GM12878 (cell line): Measurements from ENCODE around the gene HNRNPM. TPM values are rescaled to one million over a fixed set of nuclear protein-coding genes. Genes with fewer than 3 reads are reported as not detected.

ENCODE experiments used
- ATAC-seq: fragments of 200-7000 bp; cut with Tn5 transposase; 3 replicates; pipeline ENCODE4 v1.9.1; 2020; ENCODE audit warnings: mild to moderate bottlenecking, moderate library complexity
- BruUV-seq: library from RNA; stranded (reverse); fragments of 400-500 nt; replicated peaks from 2 replicates; lab custom pipeline; 2021; lab: Mats Ljungman, UMichigan
- CTCF ChIA-PET: fragments of 300-600 bp; sonication (Branson Sonifier 250); formaldehyde crosslinking; extraction: SDS; loops from one replicate; lab custom pipeline; 2021; ENCODE audit warnings: inconsistent platforms; lab: Yijun Ruan, JAX
- POLR2A ChIA-PET: fragments of 350-600 bp; formaldehyde crosslinking; extraction: SDS; loops from one replicate; lab custom pipeline; 2021; ENCODE audit warnings: inconsistent platforms; lab: Charles Lee
- RAD21 ChIA-PET: fragments of 300-600 bp; sonication (Branson Sonifier 250); formaldehyde crosslinking; loops from one replicate; lab custom pipeline; 2023; ENCODE audit warnings: antibody characterized with exemption; ENCODE audit not compliant: unreplicated experiment; lab: Charles Lee
- SMC1A ChIA-PET: fragments of 300-600 bp; sonication (Branson Sonifier 250); formaldehyde crosslinking; loops from one replicate; lab custom pipeline; 2023; ENCODE audit not compliant: unreplicated experiment, uncharacterized antibody; lab: Charles Lee
- DNase-seq: peaks from one replicate; pipeline ENCODE4 v3.0.0-alpha.2; 2011; ENCODE audit warnings: low read depth, low spot score
- FAIRE-seq: peaks from 3 replicates; lab custom pipeline; 2011; peaks lifted over from hg19 to GRCh38; lab: Jason Lieb, UNC
- H2AFZ ChIP-seq: 2 replicates; pipeline ENCODE4 v1.6.0; 2011; ENCODE audit warnings: low read depth, low read length, control low read depth; ENCODE audit not compliant: control insufficient read depth
- H3K27ac ChIP-seq: 2 replicates; pipeline ENCODE4 v1.5.1; 2011; ENCODE audit warnings: control low read depth; ENCODE audit not compliant: control insufficient read depth, insufficient read depth
- H3K27me3 ChIP-seq, 2 experiments: replicated peaks in 1 of 2; 2 replicates each; pipeline versions ENCODE4 v1.6.0 to v1.6.1; 2011; ENCODE audit warnings: low read length in 1 of 2; ENCODE audit not compliant: control insufficient read depth in 2 of 2, insufficient read depth in 2 of 2
- H3K36me3 ChIP-seq, 2 experiments: 2 replicates each; pipeline ENCODE4 v1.5.1; 2011; ENCODE audit warnings: low read length in 1 of 2; ENCODE audit not compliant: control insufficient read depth in 2 of 2, insufficient read depth in 2 of 2
- H3K4me1 ChIP-seq: 2 replicates; pipeline ENCODE4 v1.6.1; 2011; ENCODE audit warnings: mild to moderate bottlenecking, low read length, moderate library complexity, mixed read lengths; ENCODE audit not compliant: control insufficient read depth, insufficient read depth
- H3K4me2 ChIP-seq: 2 replicates; pipeline ENCODE4 v1.6.0; 2011; ENCODE audit warnings: control low read depth; ENCODE audit not compliant: control insufficient read depth, insufficient read depth
- H3K4me3 ChIP-seq: fragments of 200-600 bp; sonication (generic); 2 replicates; pipeline ENCODE4 v1.5.1; 2016
- H3K79me2 ChIP-seq: 2 replicates; pipeline ENCODE4 v1.6.0; 2011; ENCODE audit warnings: low read length; ENCODE audit not compliant: control insufficient read depth, insufficient read depth
- H3K9ac ChIP-seq: 2 replicates; pipeline ENCODE4 v1.8.0; 2011; ENCODE audit warnings: low read length, control low read depth, mixed read lengths; ENCODE audit not compliant: control insufficient read depth, insufficient read depth
- H3K9me3 ChIP-seq: replicated peaks from 3 replicates; pipeline ENCODE4 v1.5.1; 2011; ENCODE audit warnings: mild to moderate bottlenecking, low read length; ENCODE audit not compliant: control insufficient read depth, insufficient read depth
- H4K20me1 ChIP-seq: 2 replicates; pipeline ENCODE4 v1.6.0; 2011; ENCODE audit not compliant: control insufficient read depth, insufficient read depth
- ATF7 ChIP-seq: fragments of 450-650 bp; IDR thresholded peaks from 2 replicates; pipeline ENCODE4 v1.6.1; 2016; ENCODE audit warnings: low read depth, mild to moderate bottlenecking
- BMI1 ChIP-seq: fragments of 450-650 bp; IDR thresholded peaks from 2 replicates; pipeline ENCODE4 v1.6.1; 2016; ENCODE audit warnings: mild to moderate bottlenecking, moderate library complexity, borderline replicate concordance
- CBX3 ChIP-seq: fragments of 200-600 bp; sonication (generic); IDR thresholded peaks from 2 replicates; pipeline ENCODE4 v1.6.1; 2016; ENCODE audit warnings: low read depth, borderline replicate concordance
- FOXM1 ChIP-seq: IDR thresholded peaks from 2 replicates; pipeline ENCODE4 v1.6.1; 2012; ENCODE audit warnings: low read depth, mild to moderate bottlenecking, inconsistent platforms, low read length, moderate library complexity
- KAT2A ChIP-seq: conservative IDR thresholded peaks from 2 replicates; pipeline ENCODE4 v1.6.1; 2011; ENCODE audit warnings: low read depth, low read length; ENCODE audit not compliant: control insufficient read depth
- MTA2 ChIP-seq: fragments of 450-650 bp; IDR thresholded peaks from 2 replicates; pipeline ENCODE4 v1.6.1; 2016; ENCODE audit warnings: low read depth, mild to moderate bottlenecking, moderate library complexity
- PAX5 ChIP-seq: IDR thresholded peaks from 2 replicates; pipeline ENCODE4 v1.6.1; 2011; ENCODE audit warnings: low read depth, low read length, borderline replicate concordance
- POU2F2 ChIP-seq: IDR thresholded peaks from 3 replicates; pipeline ENCODE4 v1.6.1; 2011; ENCODE audit warnings: low read depth, mild to moderate bottlenecking, low read length, borderline replicate concordance
- WRNIP1 ChIP-seq: IDR thresholded peaks from 2 replicates; pipeline ENCODE4 v1.6.1; 2011; ENCODE audit warnings: low read depth, low read length, improper control_type of control experiment, borderline replicate concordance
- WGBS: methylation state at CpG from one replicate; pipeline ENCODE4 v1.1.6; 2016; ENCODE audit warnings: low lambda C conversion rate; ENCODE audit not compliant: insufficient replicate concordance, insufficient coverage; ENCODE audit errors: missing lambda C conversion rate; 5-methylcytosine and 5-hydroxymethylcytosine counted together
- in situ Hi-C: fragments of 300-500 bp; cut with MboI; formaldehyde crosslinking; loops from 9 replicates; pipeline ENCODE4 v1.14.3; 2018; ENCODE audit warnings: mixed read lengths
- intact Hi-C: fragments of 100-400 bp; cut with micrococcal nuclease; formaldehyde crosslinking; loops from one replicate; pipeline ENCODE4 v1.14.2; 2022; ENCODE audit not compliant: unreplicated experiment
- polyA plus RNA-seq, 11 experiments: library from polyadenylated mRNA; depleted of rRNA in 4 of 11; unstranded in 6 of 11; stranded (reverse) in 5 of 11; fragments of >200 nt; fragmentation: Nextera tagmentation in 4 of 11; fragmentation: Illumina TruSeq in 1 of 11; extraction: Ambion mirVana in 4 of 11; extraction: Trizol in 1 of 11; gene quantifications; 1 replicate in 1 of 11; 2 replicates in 10 of 11; pipeline versions ENCODE4 v1.2.1 to v1.2.3, GENCODE V29; 2011 to 2016; ENCODE audit warnings: inconsistent platforms in 2 of 11, missing spikeins in 2 of 11, low read depth in 1 of 11
- total RNA-seq, 4 experiments: library from RNA; depleted of rRNA in 3 of 4; stranded (reverse); fragments of >200 nt in 3 of 4; fragmentation: Illumina TruSeq in 1 of 4; extraction: Trizol in 1 of 4; gene quantifications; 2 replicates each; pipeline versions ENCODE4 v1.2.1 to v1.2.3, GENCODE V29; 2013 to 2021
- TF ChIP-seq, protein P1 (sequence below): fragments of 450-650 bp; formaldehyde crosslinking; IDR thresholded peaks from 2 replicates; pipeline ENCODE4 v1.4.0; 2020; ENCODE audit warnings: mild to moderate bottlenecking, moderate library complexity
- TF ChIP-seq, protein P2 (sequence below), 3 experiments: IDR thresholded peaks in 2 of 3; conservative IDR thresholded peaks in 1 of 3; 2 replicates each; pipeline ENCODE4 v1.5.1; 2011; ENCODE audit warnings: low read depth in 3 of 3, low read length in 3 of 3, mild to moderate bottlenecking in 3 of 3, control low read depth in 2 of 3, moderate library complexity in 2 of 3, inconsistent platforms in 1 of 3, mixed read lengths in 1 of 3; ENCODE audit not compliant: control insufficient read depth in 2 of 3, insufficient read depth in 1 of 3; ENCODE audit errors: extremely low read depth in 1 of 3
- TF ChIP-seq, protein P3 (sequence below): IDR thresholded peaks from 2 replicates; pipeline ENCODE4 v1.6.1; 2012; ENCODE audit warnings: low read depth, low read length, improper control_type of control experiment

HNRNPM gene
- total and polyA plus RNA-seq, 10 of the 15 experiments (the other 5 are each of a cell fraction or from before 2014, with no cell fraction given) = 14.3 to 415 (median 198) TPM

DNA sequence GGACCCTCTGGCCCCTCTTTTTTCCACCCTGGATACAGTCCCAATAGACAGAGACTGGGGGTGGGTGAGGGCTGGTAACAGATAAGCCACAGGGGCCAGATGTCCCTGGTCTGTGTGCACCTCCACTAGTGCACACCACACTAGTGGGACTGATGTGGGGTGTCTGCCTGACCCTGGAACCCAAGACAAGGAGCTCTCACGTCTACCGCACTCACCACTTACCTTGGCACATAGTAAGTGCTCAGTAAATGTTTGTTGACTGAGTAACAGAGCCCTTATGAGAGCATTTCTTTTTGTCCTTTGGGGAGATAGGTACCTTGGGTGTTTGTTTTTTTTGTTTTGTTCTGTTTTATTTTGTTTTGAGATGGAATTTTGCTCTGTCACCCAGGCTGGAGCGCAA lies 92.3 kb downstream of the HNRNPM start:
- no peak overlapping the region for H3K9ac ChIP-seq
- TF ChIP-seq ATF7 (no peak), POU2F2 (no peak), BMI1 (no peak), MTA2 (no peak), KAT2A (no peak), PAX5 (no peak), FOXM1 (no peak), WRNIP1 (no peak), CBX3 (no peak)
- TF ChIP-seq, protein P1, sequence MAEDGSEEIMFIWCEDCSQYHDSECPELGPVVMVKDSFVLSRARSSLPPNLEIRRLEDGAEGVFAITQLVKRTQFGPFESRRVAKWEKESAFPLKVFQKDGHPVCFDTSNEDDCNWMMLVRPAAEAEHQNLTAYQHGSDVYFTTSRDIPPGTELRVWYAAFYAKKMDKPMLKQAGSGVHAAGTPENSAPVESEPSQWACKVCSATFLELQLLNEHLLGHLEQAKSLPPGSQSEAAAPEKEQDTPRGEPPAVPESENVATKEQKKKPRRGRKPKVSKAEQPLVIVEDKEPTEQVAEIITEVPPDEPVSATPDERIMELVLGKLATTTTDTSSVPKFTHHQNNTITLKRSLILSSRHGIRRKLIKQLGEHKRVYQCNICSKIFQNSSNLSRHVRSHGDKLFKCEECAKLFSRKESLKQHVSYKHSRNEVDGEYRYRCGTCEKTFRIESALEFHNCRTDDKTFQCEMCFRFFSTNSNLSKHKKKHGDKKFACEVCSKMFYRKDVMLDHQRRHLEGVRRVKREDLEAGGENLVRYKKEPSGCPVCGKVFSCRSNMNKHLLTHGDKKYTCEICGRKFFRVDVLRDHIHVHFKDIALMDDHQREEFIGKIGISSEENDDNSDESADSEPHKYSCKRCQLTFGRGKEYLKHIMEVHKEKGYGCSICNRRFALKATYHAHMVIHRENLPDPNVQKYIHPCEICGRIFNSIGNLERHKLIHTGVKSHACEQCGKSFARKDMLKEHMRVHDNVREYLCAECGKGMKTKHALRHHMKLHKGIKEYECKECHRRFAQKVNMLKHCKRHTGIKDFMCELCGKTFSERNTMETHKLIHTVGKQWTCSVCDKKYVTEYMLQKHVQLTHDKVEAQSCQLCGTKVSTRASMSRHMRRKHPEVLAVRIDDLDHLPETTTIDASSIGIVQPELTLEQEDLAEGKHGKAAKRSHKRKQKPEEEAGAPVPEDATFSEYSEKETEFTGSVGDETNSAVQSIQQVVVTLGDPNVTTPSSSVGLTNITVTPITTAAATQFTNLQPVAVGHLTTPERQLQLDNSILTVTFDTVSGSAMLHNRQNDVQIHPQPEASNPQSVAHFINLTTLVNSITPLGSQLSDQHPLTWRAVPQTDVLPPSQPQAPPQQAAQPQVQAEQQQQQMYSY (CRISPR knock-in tag) = no peak
- TF ChIP-seq, protein P2, sequence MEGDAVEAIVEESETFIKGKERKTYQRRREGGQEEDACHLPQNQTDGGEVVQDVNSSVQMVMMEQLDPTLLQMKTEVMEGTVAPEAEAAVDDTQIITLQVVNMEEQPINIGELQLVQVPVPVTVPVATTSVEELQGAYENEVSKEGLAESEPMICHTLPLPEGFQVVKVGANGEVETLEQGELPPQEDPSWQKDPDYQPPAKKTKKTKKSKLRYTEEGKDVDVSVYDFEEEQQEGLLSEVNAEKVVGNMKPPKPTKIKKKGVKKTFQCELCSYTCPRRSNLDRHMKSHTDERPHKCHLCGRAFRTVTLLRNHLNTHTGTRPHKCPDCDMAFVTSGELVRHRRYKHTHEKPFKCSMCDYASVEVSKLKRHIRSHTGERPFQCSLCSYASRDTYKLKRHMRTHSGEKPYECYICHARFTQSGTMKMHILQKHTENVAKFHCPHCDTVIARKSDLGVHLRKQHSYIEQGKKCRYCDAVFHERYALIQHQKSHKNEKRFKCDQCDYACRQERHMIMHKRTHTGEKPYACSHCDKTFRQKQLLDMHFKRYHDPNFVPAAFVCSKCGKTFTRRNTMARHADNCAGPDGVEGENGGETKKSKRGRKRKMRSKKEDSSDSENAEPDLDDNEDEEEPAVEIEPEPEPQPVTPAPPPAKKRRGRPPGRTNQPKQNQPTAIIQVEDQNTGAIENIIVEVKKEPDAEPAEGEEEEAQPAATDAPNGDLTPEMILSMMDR (IDR thresholded peaks at IDR 0.05 in 2 of 3, conservative IDR thresholded peaks at IDR 0.05 in 1 of 3; ENCODE audit: control insufficient read depth in 2 of 3, extremely low read depth in 1 of 3, insufficient read depth in 1 of 3, low read depth in 3 of 3, low read length in 3 of 3) = no peak
- TF ChIP-seq, protein P3, sequence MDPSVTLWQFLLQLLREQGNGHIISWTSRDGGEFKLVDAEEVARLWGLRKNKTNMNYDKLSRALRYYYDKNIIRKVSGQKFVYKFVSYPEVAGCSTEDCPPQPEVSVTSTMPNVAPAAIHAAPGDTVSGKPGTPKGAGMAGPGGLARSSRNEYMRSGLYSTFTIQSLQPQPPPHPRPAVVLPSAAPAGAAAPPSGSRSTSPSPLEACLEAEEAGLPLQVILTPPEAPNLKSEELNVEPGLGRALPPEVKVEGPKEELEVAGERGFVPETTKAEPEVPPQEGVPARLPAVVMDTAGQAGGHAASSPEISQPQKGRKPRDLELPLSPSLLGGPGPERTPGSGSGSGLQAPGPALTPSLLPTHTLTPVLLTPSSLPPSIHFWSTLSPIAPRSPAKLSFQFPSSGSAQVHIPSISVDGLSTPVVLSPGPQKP = no peak
- 67% methylated on average over 3 of the region's 3 CpGs for WGBS
- intact Hi-C loops (no loop called here), in situ Hi-C loops (no loop called here)
- FAIRE-seq (no peak), ATAC-seq (no peak), DNase-seq (no peak)
- no peak overlapping the region for H3K4me2 ChIP-seq
- BruUV-seq = no TSS peak
- ChIA-PET CTCF (no interaction called here), RAD21 (interaction anchor here (0.6 kb wide), 1 partner anchor 119 kb away, joined by 5 read pairs; no protein-coding TSS in a partner anchor), SMC1A (no interaction called here), POLR2A (no interaction called here)
- H3K4me1 ChIP-seq = no peaks in the 10 kb centered on the region
- H4K20me1 ChIP-seq = no peaks in the 10 kb centered on the region
- H3K27me3 ChIP-seq = no peaks in the 10 kb centered on the region
- H3K4me3 ChIP-seq = no peak overlapping the region
- no peaks in the 10 kb centered on the region for H3K36me3 ChIP-seq
- H3K27ac ChIP-seq = no peak overlapping the region
- no peaks in the 10 kb centered on the region for H3K79me2 ChIP-seq
- H3K9me3 ChIP-seq = no peaks in the 10 kb centered on the region
- no peak overlapping the region for H2AFZ ChIP-seq
